A673 (cell line): ENCODE results near the gene RASL12. TPM values are rescaled to one million over a fixed set of nuclear protein-coding genes. Genes with fewer than 3 reads are reported as not detected.
A peak's percentile ranks its signal among the peaks of the same experiment; 100 is the strongest.

Experiments used
- BruUV-seq: library from RNA; stranded (reverse); fragments of 400-500 nt; replicated peaks from 2 replicates; lab custom pipeline; 2021; lab: Mats Ljungman, UMichigan
- CTCF ChIA-PET: fragments of 300-600 bp; sonication (Branson Sonifier 250); formaldehyde crosslinking; loops from one replicate; lab custom pipeline; 2022; ENCODE audit warnings: antibody characterized with exemption; lab: Charles Lee
- POLR2A ChIA-PET: fragments of 300-600 bp; sonication (Branson Sonifier 250); formaldehyde crosslinking; loops from one replicate; lab custom pipeline; 2022; ENCODE audit warnings: antibody characterized with exemption; ENCODE audit not compliant: low non-redundant PET; lab: Charles Lee
- DNase-seq: peaks from one replicate; pipeline ENCODE4 v3.0.0-alpha.2; 2015; ENCODE audit warnings: low spot score
- H3K27ac ChIP-seq: fragments of 200-600 bp; sonication (generic); 2 replicates; pipeline ENCODE4 v1.5.1; 2016; ENCODE audit warnings: mixed run types, low read depth, mild to moderate bottlenecking, mixed read lengths, antibody characterized with exemption, low read length; ENCODE audit not compliant: poor library complexity, severe bottlenecking
- H3K27me3 ChIP-seq: fragments of 200-600 bp; sonication (generic); replicated peaks from 2 replicates; pipeline ENCODE4 v1.6.1; 2017; ENCODE audit warnings: mixed run types, low read depth, mild to moderate bottlenecking, mixed read lengths, antibody characterized with exemption, low read length; ENCODE audit not compliant: insufficient read depth, poor library complexity
- H3K36me3 ChIP-seq: fragments of 200-600 bp; sonication (generic); 2 replicates; pipeline ENCODE4 v1.6.1; 2016; ENCODE audit warnings: mixed run types, mild to moderate bottlenecking, mixed read lengths, antibody characterized with exemption, low read length; ENCODE audit not compliant: insufficient read depth, poor library complexity, severe bottlenecking
- H3K4me1 ChIP-seq: fragments of 200-600 bp; sonication (generic); 2 replicates; pipeline ENCODE4 v1.6.1; 2017; ENCODE audit warnings: mixed run types, mild to moderate bottlenecking, mixed read lengths, antibody characterized with exemption, low read length; ENCODE audit not compliant: insufficient read depth, poor library complexity, severe bottlenecking
- H3K4me3 ChIP-seq: fragments of 200-600 bp; sonication (generic); 2 replicates; pipeline ENCODE4 v1.5.1; 2016; ENCODE audit warnings: low read depth, mixed run types, mild to moderate bottlenecking, mixed read lengths, low read length; ENCODE audit not compliant: poor library complexity, severe bottlenecking
- H3K9me3 ChIP-seq: fragments of 200-600 bp; sonication (generic); 2 replicates; pipeline ENCODE4 v1.6.1; 2016; ENCODE audit warnings: mixed run types, low read depth, mild to moderate bottlenecking, mixed read lengths, antibody characterized with exemption, low read length; ENCODE audit not compliant: poor library complexity, severe bottlenecking
- CTCF ChIP-seq: fragments of 300-800, 200-600 bp; sonication (generic); conservative IDR thresholded peaks from 2 replicates; pipeline ENCODE4 v1.5.1; 2017; ENCODE audit warnings: low read depth, mild to moderate bottlenecking, antibody characterized with exemption, low read length, moderate library complexity, mixed read lengths
- EZH2 ChIP-seq: fragments of 200-600 bp; sonication (generic); IDR thresholded peaks from 2 replicates; pipeline ENCODE4 v1.6.1; 2017; ENCODE audit warnings: borderline replicate concordance, low read depth, mild to moderate bottlenecking, mixed read lengths, antibody characterized with exemption, low read length; ENCODE audit not compliant: poor library complexity, severe bottlenecking
- intact Hi-C: fragments of 100-400 bp; cut with micrococcal nuclease; formaldehyde crosslinking; loops from one replicate; pipeline ENCODE4 v1.10.0; 2022; ENCODE audit not compliant: unreplicated experiment
- total RNA-seq: library from RNA; stranded (reverse); gene quantifications from 2 replicates; pipeline ENCODE4 v1.2.3, GENCODE V29; 2021

Gene RASL12
- total RNA-seq, 1 experiment from 2014 or later = 0.69 TPM

GRCh38 chr15:65081270-65081669, 13.5 kb upstream of the RASL12 start:
- ChIA-PET POLR2A (no interaction called here), CTCF (no interaction called here)
- no TSS peak for BruUV-seq
- TF ChIP-seq CTCF = no peak
- TF ChIP-seq EZH2 = no peak
- no peaks in the 10 kb centered on the region for H3K9me3 ChIP-seq
- H3K4me3 ChIP-seq = no peak overlapping the region
- no peak overlapping the region for H3K27ac ChIP-seq
- intact Hi-C loops = no loop called here
- no peaks in the 10 kb centered on the region for H3K36me3 ChIP-seq
- no peaks in the 10 kb centered on the region for H3K4me1 ChIP-seq
- DNase-seq = no peak
- no peaks in the 10 kb centered on the region for H3K27me3 ChIP-seq

GRCh38 chr15:65079580-65079979, 11.8 kb upstream of the RASL12 start:
- no peaks in the 10 kb centered on the region for H3K4me1 ChIP-seq
- BruUV-seq = no TSS peak
- no peaks in the 10 kb centered on the region for H3K9me3 ChIP-seq
- H3K27ac ChIP-seq = no peak overlapping the region
- ChIA-PET CTCF (interaction anchor here (1.4 kb wide), 1 partner anchor 11 kb away, joined by 4 read pairs; no protein-coding TSS in a partner anchor), POLR2A (no interaction called here)
- TF ChIP-seq CTCF = no peak
- TF ChIP-seq EZH2 = no peak
- no peak for DNase-seq
- intact Hi-C loops = no loop called here
- no peaks in the 10 kb centered on the region for H3K27me3 ChIP-seq
- no peak overlapping the region for H3K4me3 ChIP-seq
- no peaks in the 10 kb centered on the region for H3K36me3 ChIP-seq

- ChIA-PET CTCF (interaction anchor here (1.1 kb wide), 1 partner anchor 44 kb away, joined by 9 read pairs; no protein-coding TSS in a partner anchor), POLR2A (no interaction called here)
- DNase-seq = peak; percentile 70
- H3K27ac ChIP-seq = no peak overlapping the region
- no peak overlapping the region for H3K4me3 ChIP-seq
- H3K4me1 ChIP-seq = no peaks in the 10 kb centered on the region
- TF ChIP-seq EZH2 (no peak), CTCF (peak; percentile 79)
- no peaks in the 10 kb centered on the region for H3K36me3 ChIP-seq
- H3K27me3 ChIP-seq = no peaks in the 10 kb centered on the region
- no peaks in the 10 kb centered on the region for H3K9me3 ChIP-seq
- intact Hi-C loops = loop anchor here (1.0 kb wide), 1 partner anchor 45 kb away; no protein-coding TSS in a partner anchor
- BruUV-seq = no TSS peak
Observed at GRCh38 chr15:65077981-65078352, 10.2 kb upstream of the RASL12 start.
